HepG2 (cell line): ENCODE data around the gene THUMPD1. TPM values are rescaled to one million over a fixed set of nuclear protein-coding genes. Genes with fewer than 3 reads are reported as not detected.

ENCODE experiments used
- ATAC-seq: fragments of 200-7000 bp; cut with Tn5 transposase; 3 replicates; pipeline ENCODE4 v1.9.1; 2020; ENCODE audit warnings: mild to moderate bottlenecking, moderate library complexity
- Bru-seq: library from RNA; stranded (reverse); fragments of 400-500 nt; gene quantifications from one replicate; lab custom pipeline; 2021; lab: Mats Ljungman, UMichigan
- BruChase-seq, 2 experiments: library from RNA; stranded (reverse); fragments of 400-500 nt; gene quantifications; one replicate each; lab custom pipeline; 2021; lab: Mats Ljungman, UMichigan
- BruUV-seq: library from RNA; stranded (reverse); fragments of 400-500 nt; replicated peaks from 2 replicates; lab custom pipeline; 2021; lab: Mats Ljungman, UMichigan
- CTCF ChIA-PET: fragments of 300-600 bp; formaldehyde crosslinking; extraction: SDS; loops from one replicate; lab custom pipeline; 2021; ENCODE audit warnings: low total read pairs, inconsistent platforms, low intra/inter-chr PET ratio; lab: Yijun Ruan, JAX
- POLR2A ChIA-PET: fragments of 350-600 bp; sonication (Branson Sonifier 250); formaldehyde crosslinking; loops from one replicate; lab custom pipeline; 2020; ENCODE audit warnings: antibody characterized with exemption, inconsistent platforms; lab: Yijun Ruan, JAX
- DNase-seq: peaks from one replicate; pipeline ENCODE4 v3.0.0-alpha.2; 2015; ENCODE audit warnings: low spot score
- FAIRE-seq: peaks from 3 replicates; lab custom pipeline; 2011; peaks lifted over from hg19 to GRCh38; lab: Jason Lieb, UNC
- H2AFZ ChIP-seq: one replicate; pipeline ENCODE4 v1.6.1; 2011; ENCODE audit warnings: low read length, inconsistent platforms
- H3K27ac ChIP-seq: fragments of 300-600 bp; 3 replicates; pipeline ENCODE4 v1.8.0; 2011; ENCODE audit warnings: mixed run types, mild to moderate bottlenecking, mixed read lengths, low read length, inconsistent platforms; ENCODE audit not compliant: insufficient read depth; ENCODE audit errors: extremely low read length
- H3K27me3 ChIP-seq, 2 experiments: fragments of 200-600 bp in 1 of 2; 2 replicates in 1 of 2; 3 replicates in 1 of 2; pipeline versions ENCODE4 v1.6.0 to v1.8.0; 2011; ENCODE audit warnings: low read length in 2 of 2, mild to moderate bottlenecking in 2 of 2, moderate library complexity in 2 of 2, inconsistent platforms in 1 of 2; ENCODE audit not compliant: insufficient read depth in 2 of 2, control insufficient read depth in 1 of 2
- H3K36me3 ChIP-seq, 2 experiments: fragments of 200-600 bp in 1 of 2; replicated peaks in 1 of 2; 2 replicates in 1 of 2; 3 replicates in 1 of 2; pipeline versions ENCODE4 v1.5.1 to v1.8.0; 2011; ENCODE audit warnings: low read length in 2 of 2, inconsistent platforms in 1 of 2; ENCODE audit not compliant: insufficient read depth in 2 of 2, control insufficient read depth in 1 of 2
- H3K4me1 ChIP-seq: 2 replicates; pipeline ENCODE4 v1.5.1; 2012; ENCODE audit warnings: low read length, inconsistent platforms; ENCODE audit not compliant: insufficient read depth
- H3K4me2 ChIP-seq: 2 replicates; pipeline ENCODE4 v1.6.0; 2011; ENCODE audit warnings: low read depth, low read length, inconsistent platforms
- H3K4me3 ChIP-seq, 3 experiments: fragments of 200-600 bp in 1 of 3; sonication (generic), shearing (Covaris generic) in 1 of 3; replicated peaks in 1 of 3; 2 replicates each; pipeline ENCODE4 v1.5.1; 2011 to 2016; ENCODE audit warnings: low read length in 3 of 3, inconsistent platforms in 2 of 3, low read depth in 2 of 3, mild to moderate bottlenecking in 2 of 3, control low read depth in 1 of 3, mixed read lengths in 1 of 3; ENCODE audit not compliant: insufficient read depth in 1 of 3
- H3K79me2 ChIP-seq: one replicate; pipeline ENCODE4 v1.6.1; 2011; ENCODE audit warnings: low read length, inconsistent platforms; ENCODE audit not compliant: insufficient read depth
- H3K9ac ChIP-seq: 2 replicates; pipeline ENCODE4 v1.6.0; 2011; ENCODE audit warnings: mild to moderate bottlenecking, low read depth, low read length, inconsistent platforms; ENCODE audit not compliant: insufficient read depth
- H3K9me3 ChIP-seq: 2 replicates; pipeline ENCODE4 v1.5.1; 2012; ENCODE audit warnings: mild to moderate bottlenecking, low read length
- H4K20me1 ChIP-seq: 2 replicates; pipeline ENCODE4 v1.6.0; 2011; ENCODE audit warnings: inconsistent platforms, mild to moderate bottlenecking, low read length, moderate library complexity; ENCODE audit not compliant: insufficient read depth
- ARHGAP35 ChIP-seq: sonication (generic); formaldehyde crosslinking; IDR thresholded peaks from 2 replicates; pipeline ENCODE4 v1.9.0; 2022; ENCODE audit warnings: mild to moderate bottlenecking, inconsistent platforms, moderate library complexity, missing genetic modification reagents, borderline replicate concordance
- GATAD2A ChIP-seq: IDR thresholded peaks from 2 replicates; pipeline ENCODE4 v1.6.1; 2016
- SIN3A ChIP-seq: IDR thresholded peaks from 2 replicates; pipeline ENCODE4 v1.6.1; 2011; ENCODE audit warnings: low read depth, mild to moderate bottlenecking, control low read depth, low read length, borderline replicate concordance
- SMAD3 ChIP-seq: sonication (generic); formaldehyde crosslinking; IDR thresholded peaks from 2 replicates; pipeline ENCODE4 v1.4.0; 2020; ENCODE audit warnings: missing genetic modification reagents
- SOX13 ChIP-seq, 3 experiments: fragments of 450-650 bp in 1 of 3; sonication (generic) in 1 of 3; formaldehyde crosslinking in 1 of 3; IDR thresholded peaks in 2 of 3; conservative IDR thresholded peaks in 1 of 3; 2 replicates each; pipeline versions ENCODE4 v1.5.0 to v1.6.1; 2016 to 2020; ENCODE audit warnings: antibody characterized with exemption in 1 of 3, mild to moderate bottlenecking in 1 of 3, missing compliant biosample characterization in 1 of 3, missing genetic modification reagents in 1 of 3, moderate library complexity in 1 of 3
- ZBTB38 ChIP-seq: sonication (generic); formaldehyde crosslinking; IDR thresholded peaks from 2 replicates; pipeline ENCODE4 v1.5.1; 2020; ENCODE audit warnings: mild to moderate bottlenecking, missing genetic modification reagents
- ZBTB7A ChIP-seq: sonication (generic); formaldehyde crosslinking; IDR thresholded peaks from 2 replicates; pipeline ENCODE4 v1.8.0; 2022; ENCODE audit warnings: mild to moderate bottlenecking, missing genetic modification reagents
- ZSCAN25 ChIP-seq: sonication (generic); formaldehyde crosslinking; IDR thresholded peaks from 2 replicates; pipeline ENCODE4 v1.8.0; 2022; ENCODE audit warnings: mild to moderate bottlenecking, missing genetic modification reagents
- WGBS: methylation state at CpG from one replicate; pipeline ENCODE4 v1.1.6; 2017; ENCODE audit warnings: low lambda C conversion rate; 5-methylcytosine and 5-hydroxymethylcytosine counted together
- in situ Hi-C: cut with HindIII; loops from 2 replicates; pipeline ENCODE4 v1.10.0; 2017; ENCODE audit warnings: low pct_unique_long_range_greater_than_20kb; ENCODE audit not compliant: extremely low pct_ligation_motif_present
- intact Hi-C: fragments of 100-400 bp; cut with micrococcal nuclease; formaldehyde crosslinking; loops from one replicate; pipeline ENCODE4 v1.10.0; 2022; ENCODE audit not compliant: unreplicated experiment
- long read RNA-seq, 2 experiments: library from RNA in 1 of 2; library from polyadenylated mRNA in 1 of 2; stranded (forward) in 1 of 2; unstranded in 1 of 2; transcript quantifications; one replicate each; pipeline ENCODE4 v2.0.0, GENCODE V29; 2019 to 2022
- polyA minus RNA-seq, 3 experiments: library from RNA; depleted of rRNA, polyadenylated mRNA; stranded (reverse); fragments of >200 nt; gene quantifications; 2 replicates each; pipeline ENCODE4 v1.2.3, GENCODE V29; 2011; ENCODE audit warnings: low replicate concordance in 1 of 3
- polyA plus RNA-seq, 8 experiments: library from polyadenylated mRNA; depleted of rRNA in 3 of 8; stranded (reverse) in 7 of 8; unstranded in 1 of 8; fragments of >200 nt; fragmentation: Illumina TruSeq in 4 of 8; extraction: Trizol in 4 of 8; gene quantifications; 2 replicates each; pipeline versions ENCODE4 v1.2.1 to v1.2.3, GENCODE V29; 2011 to 2016; ENCODE audit warnings: low read depth in 4 of 8, missing spikeins in 1 of 8, mixed read lengths in 1 of 8; ENCODE audit not compliant: insufficient read depth in 1 of 8
- total RNA-seq, 5 experiments: library from RNA; depleted of rRNA; stranded (reverse); fragments of >200 nt; fragmentation: Illumina TruSeq; extraction: Trizol; gene quantifications; 2 replicates each; pipeline ENCODE4 v1.2.3, GENCODE V29; 2016; ENCODE audit warnings: low read depth in 1 of 5
- TF ChIP-seq, protein P1 (sequence below): sonication (generic); formaldehyde crosslinking; IDR thresholded peaks from 2 replicates; pipeline ENCODE4 v1.4.0; 2020; ENCODE audit warnings: missing genetic modification reagents, mild to moderate bottlenecking, borderline replicate concordance
- TF ChIP-seq, protein P2 (sequence below): sonication (generic); formaldehyde crosslinking; IDR thresholded peaks from 2 replicates; pipeline ENCODE4 v1.8.0; 2022; ENCODE audit warnings: missing genetic modification reagents, low read depth, mild to moderate bottlenecking, borderline replicate concordance

THUMPD1 gene, protein sequence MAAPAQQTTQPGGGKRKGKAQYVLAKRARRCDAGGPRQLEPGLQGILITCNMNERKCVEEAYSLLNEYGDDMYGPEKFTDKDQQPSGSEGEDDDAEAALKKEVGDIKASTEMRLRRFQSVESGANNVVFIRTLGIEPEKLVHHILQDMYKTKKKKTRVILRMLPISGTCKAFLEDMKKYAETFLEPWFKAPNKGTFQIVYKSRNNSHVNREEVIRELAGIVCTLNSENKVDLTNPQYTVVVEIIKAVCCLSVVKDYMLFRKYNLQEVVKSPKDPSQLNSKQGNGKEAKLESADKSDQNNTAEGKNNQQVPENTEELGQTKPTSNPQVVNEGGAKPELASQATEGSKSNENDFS
- total RNA-seq (2016; rRNA removed; fragmentation: Illumina TruSeq; extraction: Trizol), result 69.1 and 102 TPM in 2 replicates
- 4.6 and 6.7 TPM in 2 replicates for total RNA-seq (2016; cell fraction: cytosol; rRNA removed; fragmentation: Illumina TruSeq; extraction: Trizol; ENCODE audit: low read depth)
- 71.0 and 103 TPM in 2 replicates for total RNA-seq (2016; cell fraction: insoluble cytoplasmic fraction; rRNA removed; fragmentation: Illumina TruSeq; extraction: Trizol)
- 19.1 and 23.2 TPM in 2 replicates for total RNA-seq (2016; cell fraction: membrane; rRNA removed; fragmentation: Illumina TruSeq; extraction: Trizol)
- total RNA-seq (2016; cell fraction: nucleus; rRNA removed; fragmentation: Illumina TruSeq; extraction: Trizol), result 67.8 and 71.7 TPM in 2 replicates
- 20.8 and 22.7 TPM in 2 replicates for polyA plus RNA-seq (2011; rRNA removed)
- 23.4 and 44.4 TPM in 2 replicates for polyA plus RNA-seq (2011; cell fraction: cytosol; rRNA removed)
- polyA plus RNA-seq (2011; cell fraction: nucleus; rRNA removed), result 80.0 and 102 TPM in 2 replicates
- 29.3 and 38.3 TPM in 2 replicates for polyA plus RNA-seq (2012)
- 1.6 and 2.0 TPM in 2 replicates for polyA plus RNA-seq (2016; cell fraction: cytosol; fragmentation: Illumina TruSeq; extraction: Trizol; ENCODE audit: low read depth)
- polyA plus RNA-seq (2016; cell fraction: insoluble cytoplasmic fraction; fragmentation: Illumina TruSeq; extraction: Trizol; ENCODE audit: low read depth), result 67.9 and 69.4 TPM in 2 replicates
- 6.6 and 7.6 TPM in 2 replicates for polyA plus RNA-seq (2016; cell fraction: membrane; fragmentation: Illumina TruSeq; extraction: Trizol; ENCODE audit: low read depth)
- polyA plus RNA-seq (2016; cell fraction: nucleus; fragmentation: Illumina TruSeq; extraction: Trizol; ENCODE audit: insufficient read depth, low read depth), result 48.7 and 49.4 TPM in 2 replicates
- 22.2 and 83.8 TPM in 2 replicates for polyA minus RNA-seq (2011; rRNA and poly(A)+ RNA removed; ENCODE audit: low replicate concordance)
- 34.7 and 43.5 TPM in 2 replicates for polyA minus RNA-seq (2011; cell fraction: cytosol; rRNA and poly(A)+ RNA removed)
- polyA minus RNA-seq (2011; cell fraction: nucleus; rRNA and poly(A)+ RNA removed), result 128 and 146 TPM in 2 replicates
- Bru-seq, nascent RNA, result percentile 96 among the genes with signal in this experiment
- percentile 97 among the genes with signal in this experiment for BruChase-seq, experiment 1, labeled RNA remaining after a 6-hour chase
- BruChase-seq, experiment 2, labeled RNA remaining after a 2-hour chase, result percentile 99 among the genes with signal in this experiment
- long read RNA-seq, experiment 1, full-length matches to known transcripts, result 39 of 61 reads
- long read RNA-seq, experiment 1, partial matches to known transcripts, result 20 of 61 reads
- long read RNA-seq, experiment 1, other reads (novel, unspliced or antisense), result 2 of 61 reads
- long read RNA-seq, experiment 2, full-length matches to known transcripts, result 6 of 34 reads
- long read RNA-seq, experiment 2, partial matches to known transcripts, result 2 of 34 reads
- long read RNA-seq, experiment 2, other reads (novel, unspliced or antisense), result 26 of 34 reads

DNA sequence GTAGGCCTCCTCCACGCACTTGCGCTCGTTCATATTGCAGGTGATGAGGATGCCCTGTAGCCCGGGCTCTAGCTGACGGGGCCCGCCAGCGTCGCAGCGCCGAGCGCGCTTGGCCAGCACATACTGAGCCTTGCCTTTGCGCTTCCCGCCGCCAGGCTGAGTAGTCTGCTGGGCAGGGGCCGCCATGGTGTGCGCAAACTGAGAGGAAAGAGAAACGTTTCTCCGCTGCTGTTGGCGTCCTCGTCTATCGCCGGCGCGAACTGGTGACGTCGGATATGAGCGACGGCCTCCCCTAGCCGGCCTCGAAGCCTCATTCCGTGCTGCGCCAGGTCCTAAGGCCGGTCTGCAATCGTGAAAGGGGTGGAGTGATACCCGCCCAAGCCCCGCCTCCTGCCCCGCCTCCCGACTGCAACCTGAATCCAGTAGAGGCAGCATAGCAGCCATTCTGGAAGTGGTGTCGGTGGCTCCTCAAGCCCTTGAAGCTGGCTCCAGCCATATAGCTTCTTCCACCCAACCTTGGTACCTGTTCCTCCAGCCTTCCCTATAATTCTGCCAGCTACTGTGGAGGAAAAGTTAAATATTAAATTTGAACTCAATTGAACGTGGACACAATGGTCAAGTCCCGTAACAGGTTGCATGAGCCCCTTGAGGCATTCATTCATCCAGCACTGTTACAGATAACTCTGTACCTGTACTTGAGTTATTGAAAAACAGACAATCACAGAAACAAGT, at the start of gene THUMPD1:
TSS of gene THUMPD1 (minus strand) at position 265 of the 732 bp plus-strand sequence. CDS start at position 186, 79 bp downstream.
- Histone ChIP-seq H3K4me3 (peak within 1 kb of the TSS; percentile 89 to 99 (median 97)), H3K79me2 (peaks cover 28% of the 10 kb centered on the region), H3K36me3 (peaks cover 8 to 21% of the 10 kb centered on the region in 2 experiments), H3K4me1 (peaks cover 34% of the 10 kb centered on the region), H3K4me2 (peak within 1 kb of the TSS; percentile 93), H4K20me1 (peaks cover 19% of the 10 kb centered on the region), H3K27ac (peak within 1 kb of the TSS; percentile 87), H3K9ac (peak within 1 kb of the TSS; percentile 93), H3K9me3 (peaks cover 4% of the 10 kb centered on the region; the same call in 1 of the 2 replicates), H2AFZ (peak within 1 kb of the TSS; percentile 83), H3K27me3 (no peaks in the 10 kb centered on the region; a peak in 1 of 5 replicates)
- FAIRE-seq (peak; percentile 74), ATAC-seq (peak; percentile 94), DNase-seq (peak; percentile 95)
- WGBS, result 3% methylated on average over 38 of the region's 42 CpGs
- in situ Hi-C loops, result no loop called here
- ChIA-PET POLR2A (interaction anchor here (1.0 to 3.2 kb wide), 11 partner anchors 10 to 559 kb away, joined by 3 to 23 read pairs (median 3); partner anchors contain the start of genes ACSM3, ERI2 and REXO5), CTCF (no interaction called here)
- no TSS peak for BruUV-seq
- intact Hi-C loops, result loop anchor here (2.0 kb wide), 1 partner anchor 67 kb away; no protein-coding TSS in a partner anchor
- TF ChIP-seq SMAD3 (peak; percentile 69; the same call in 1 of the 2 replicates), SIN3A (peak; percentile 93; the same call in 1 of the 2 replicates), ZSCAN25 (no peak; the same call in 1 of the 2 replicates), ZBTB38 (peak; percentile 77), GATAD2A (CRISPR knock-in tag) (peak; percentile 87), SOX13 (IDR thresholded peaks at IDR 0.05) (peak; percentile 45), SOX13 (CRISPR knock-in tag; conservative IDR thresholded peaks at IDR 0.05 in 1 of 2, IDR thresholded peaks at IDR 0.05 in 1 of 2) (peak in 1 of 2 experiments; percentile 79; a peak in 2 of 4 replicates), ZBTB7A (CRISPR knock-in tag) (peak; percentile 79; the same call in 1 of the 2 replicates), ARHGAP35 (peak; percentile 89; the same call in 1 of the 2 replicates)
- TF ChIP-seq, protein P1, sequence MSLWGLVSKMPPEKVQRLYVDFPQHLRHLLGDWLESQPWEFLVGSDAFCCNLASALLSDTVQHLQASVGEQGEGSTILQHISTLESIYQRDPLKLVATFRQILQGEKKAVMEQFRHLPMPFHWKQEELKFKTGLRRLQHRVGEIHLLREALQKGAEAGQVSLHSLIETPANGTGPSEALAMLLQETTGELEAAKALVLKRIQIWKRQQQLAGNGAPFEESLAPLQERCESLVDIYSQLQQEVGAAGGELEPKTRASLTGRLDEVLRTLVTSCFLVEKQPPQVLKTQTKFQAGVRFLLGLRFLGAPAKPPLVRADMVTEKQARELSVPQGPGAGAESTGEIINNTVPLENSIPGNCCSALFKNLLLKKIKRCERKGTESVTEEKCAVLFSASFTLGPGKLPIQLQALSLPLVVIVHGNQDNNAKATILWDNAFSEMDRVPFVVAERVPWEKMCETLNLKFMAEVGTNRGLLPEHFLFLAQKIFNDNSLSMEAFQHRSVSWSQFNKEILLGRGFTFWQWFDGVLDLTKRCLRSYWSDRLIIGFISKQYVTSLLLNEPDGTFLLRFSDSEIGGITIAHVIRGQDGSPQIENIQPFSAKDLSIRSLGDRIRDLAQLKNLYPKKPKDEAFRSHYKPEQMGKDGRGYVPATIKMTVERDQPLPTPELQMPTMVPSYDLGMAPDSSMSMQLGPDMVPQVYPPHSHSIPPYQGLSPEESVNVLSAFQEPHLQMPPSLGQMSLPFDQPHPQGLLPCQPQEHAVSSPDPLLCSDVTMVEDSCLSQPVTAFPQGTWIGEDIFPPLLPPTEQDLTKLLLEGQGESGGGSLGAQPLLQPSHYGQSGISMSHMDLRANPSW, result no peak; the same call in 1 of the 2 replicates
- TF ChIP-seq, protein P2, sequence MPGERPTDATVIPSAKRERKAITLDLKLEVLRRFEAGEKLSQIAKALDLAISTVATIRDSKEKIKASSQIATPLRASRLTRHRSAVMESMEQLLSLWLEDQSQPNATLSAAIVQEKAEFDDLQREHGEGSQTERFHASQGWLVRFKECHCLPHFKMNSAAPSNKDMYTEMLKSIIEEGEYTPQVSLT (CRISPR knock-in tag), result no peak
